Gastrocnemius medialis (tissue), 4 donors: Measurements from ENCODE around the gene RTP5.

Experiments
- POLR2A ChIP-seq, 2 donors: fragments of 450-650 bp; IDR thresholded peaks; one replicate each; pipeline ENCODE4 v1.6.1; 2017; ENCODE audit warnings: antibody characterized with exemption in 2 of 2, mild to moderate bottlenecking in 2 of 2, moderate library complexity in 2 of 2
- TF ChIP-seq, protein P1 (sequence below), 5 experiments: fragments of 450-650 bp in 3 of 5; fragments of 200-600 bp in 2 of 5; sonication (generic) in 2 of 5; IDR thresholded peaks in 4 of 5; conservative IDR thresholded peaks in 1 of 5; 1 replicate in 4 of 5; 2 replicates in 1 of 5; pipeline ENCODE4 v1.5.1; 2016 to 2019; ENCODE audit warnings: antibody characterized with exemption in 5 of 5, mild to moderate bottlenecking in 3 of 5, moderate library complexity in 3 of 5

DNA sequence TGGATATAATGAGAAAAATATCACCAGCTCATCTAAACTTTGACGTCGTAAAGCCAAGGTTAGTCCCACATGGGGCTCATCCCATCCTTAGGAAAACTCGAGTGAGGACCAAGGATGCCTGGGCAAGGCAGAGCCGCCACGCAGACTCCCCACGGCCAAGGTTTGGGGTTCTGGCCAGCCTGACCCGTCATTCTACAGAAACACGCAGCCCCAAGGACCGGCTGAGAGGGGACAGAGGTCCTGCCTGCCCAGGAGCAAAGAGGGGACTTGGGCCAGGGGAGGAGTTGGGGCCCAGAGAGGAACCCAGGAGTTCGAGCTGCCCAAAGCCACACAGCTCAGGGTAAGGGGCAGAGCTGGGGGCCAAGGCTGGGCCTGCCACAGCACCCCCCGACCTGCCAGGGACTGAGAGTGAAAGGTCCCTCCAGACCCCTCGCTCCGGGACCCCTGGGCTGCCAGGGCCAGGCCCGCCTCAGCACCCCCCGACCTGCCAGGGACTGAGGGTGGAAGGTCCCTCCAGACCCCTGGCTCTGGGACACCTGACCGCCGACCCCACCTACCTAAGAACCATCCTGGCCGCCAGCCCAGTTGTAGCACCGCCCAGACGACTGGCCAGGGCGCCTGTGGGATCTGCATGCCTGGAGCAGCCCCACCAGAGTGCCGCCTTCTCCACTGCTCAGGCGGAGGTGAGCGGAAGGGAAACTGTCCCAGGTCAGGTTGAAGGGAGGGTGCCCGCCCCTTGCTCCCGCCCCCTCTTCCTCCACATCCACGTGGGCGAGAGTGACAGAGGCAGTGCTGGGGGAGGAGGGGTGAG lies 11.1 kb upstream of the RTP5 start, which contains the start of gene PDCD1:
- no peak for TF ChIP-seq POLR2A (IDR thresholded peaks at IDR 0.05)
- TF ChIP-seq, protein P1, sequence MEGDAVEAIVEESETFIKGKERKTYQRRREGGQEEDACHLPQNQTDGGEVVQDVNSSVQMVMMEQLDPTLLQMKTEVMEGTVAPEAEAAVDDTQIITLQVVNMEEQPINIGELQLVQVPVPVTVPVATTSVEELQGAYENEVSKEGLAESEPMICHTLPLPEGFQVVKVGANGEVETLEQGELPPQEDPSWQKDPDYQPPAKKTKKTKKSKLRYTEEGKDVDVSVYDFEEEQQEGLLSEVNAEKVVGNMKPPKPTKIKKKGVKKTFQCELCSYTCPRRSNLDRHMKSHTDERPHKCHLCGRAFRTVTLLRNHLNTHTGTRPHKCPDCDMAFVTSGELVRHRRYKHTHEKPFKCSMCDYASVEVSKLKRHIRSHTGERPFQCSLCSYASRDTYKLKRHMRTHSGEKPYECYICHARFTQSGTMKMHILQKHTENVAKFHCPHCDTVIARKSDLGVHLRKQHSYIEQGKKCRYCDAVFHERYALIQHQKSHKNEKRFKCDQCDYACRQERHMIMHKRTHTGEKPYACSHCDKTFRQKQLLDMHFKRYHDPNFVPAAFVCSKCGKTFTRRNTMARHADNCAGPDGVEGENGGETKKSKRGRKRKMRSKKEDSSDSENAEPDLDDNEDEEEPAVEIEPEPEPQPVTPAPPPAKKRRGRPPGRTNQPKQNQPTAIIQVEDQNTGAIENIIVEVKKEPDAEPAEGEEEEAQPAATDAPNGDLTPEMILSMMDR (IDR thresholded peaks at IDR 0.05 in 4 of 5, conservative IDR thresholded peaks at IDR 0.05 in 1 of 5): no peak
